Measurements from ENCODE around the gene HS2ST1.

DNA sequence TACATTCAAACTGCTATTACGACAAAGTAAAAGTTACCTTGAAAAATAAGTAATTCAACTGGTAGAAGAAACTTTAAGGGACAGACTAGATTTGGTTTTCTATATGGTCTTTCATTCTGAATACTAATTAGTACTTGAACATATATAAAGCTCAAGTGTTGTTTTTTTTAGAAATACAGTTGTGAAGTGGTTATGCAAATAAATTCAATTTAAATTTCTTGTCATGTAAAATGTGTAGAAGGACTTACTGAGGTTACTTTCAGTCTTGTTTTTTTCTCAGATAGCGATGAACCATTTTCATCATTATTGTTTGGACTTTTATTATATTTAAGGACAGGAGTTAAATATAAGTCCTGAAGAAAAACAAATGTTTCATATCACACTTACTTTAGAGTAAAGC, 24.4 kb downstream of the HS2ST1 start:
- TF ChIP-seq, protein P1, sequence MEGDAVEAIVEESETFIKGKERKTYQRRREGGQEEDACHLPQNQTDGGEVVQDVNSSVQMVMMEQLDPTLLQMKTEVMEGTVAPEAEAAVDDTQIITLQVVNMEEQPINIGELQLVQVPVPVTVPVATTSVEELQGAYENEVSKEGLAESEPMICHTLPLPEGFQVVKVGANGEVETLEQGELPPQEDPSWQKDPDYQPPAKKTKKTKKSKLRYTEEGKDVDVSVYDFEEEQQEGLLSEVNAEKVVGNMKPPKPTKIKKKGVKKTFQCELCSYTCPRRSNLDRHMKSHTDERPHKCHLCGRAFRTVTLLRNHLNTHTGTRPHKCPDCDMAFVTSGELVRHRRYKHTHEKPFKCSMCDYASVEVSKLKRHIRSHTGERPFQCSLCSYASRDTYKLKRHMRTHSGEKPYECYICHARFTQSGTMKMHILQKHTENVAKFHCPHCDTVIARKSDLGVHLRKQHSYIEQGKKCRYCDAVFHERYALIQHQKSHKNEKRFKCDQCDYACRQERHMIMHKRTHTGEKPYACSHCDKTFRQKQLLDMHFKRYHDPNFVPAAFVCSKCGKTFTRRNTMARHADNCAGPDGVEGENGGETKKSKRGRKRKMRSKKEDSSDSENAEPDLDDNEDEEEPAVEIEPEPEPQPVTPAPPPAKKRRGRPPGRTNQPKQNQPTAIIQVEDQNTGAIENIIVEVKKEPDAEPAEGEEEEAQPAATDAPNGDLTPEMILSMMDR (IDR thresholded peaks at IDR 0.05): no peak
- TF ChIP-seq, protein P2, sequence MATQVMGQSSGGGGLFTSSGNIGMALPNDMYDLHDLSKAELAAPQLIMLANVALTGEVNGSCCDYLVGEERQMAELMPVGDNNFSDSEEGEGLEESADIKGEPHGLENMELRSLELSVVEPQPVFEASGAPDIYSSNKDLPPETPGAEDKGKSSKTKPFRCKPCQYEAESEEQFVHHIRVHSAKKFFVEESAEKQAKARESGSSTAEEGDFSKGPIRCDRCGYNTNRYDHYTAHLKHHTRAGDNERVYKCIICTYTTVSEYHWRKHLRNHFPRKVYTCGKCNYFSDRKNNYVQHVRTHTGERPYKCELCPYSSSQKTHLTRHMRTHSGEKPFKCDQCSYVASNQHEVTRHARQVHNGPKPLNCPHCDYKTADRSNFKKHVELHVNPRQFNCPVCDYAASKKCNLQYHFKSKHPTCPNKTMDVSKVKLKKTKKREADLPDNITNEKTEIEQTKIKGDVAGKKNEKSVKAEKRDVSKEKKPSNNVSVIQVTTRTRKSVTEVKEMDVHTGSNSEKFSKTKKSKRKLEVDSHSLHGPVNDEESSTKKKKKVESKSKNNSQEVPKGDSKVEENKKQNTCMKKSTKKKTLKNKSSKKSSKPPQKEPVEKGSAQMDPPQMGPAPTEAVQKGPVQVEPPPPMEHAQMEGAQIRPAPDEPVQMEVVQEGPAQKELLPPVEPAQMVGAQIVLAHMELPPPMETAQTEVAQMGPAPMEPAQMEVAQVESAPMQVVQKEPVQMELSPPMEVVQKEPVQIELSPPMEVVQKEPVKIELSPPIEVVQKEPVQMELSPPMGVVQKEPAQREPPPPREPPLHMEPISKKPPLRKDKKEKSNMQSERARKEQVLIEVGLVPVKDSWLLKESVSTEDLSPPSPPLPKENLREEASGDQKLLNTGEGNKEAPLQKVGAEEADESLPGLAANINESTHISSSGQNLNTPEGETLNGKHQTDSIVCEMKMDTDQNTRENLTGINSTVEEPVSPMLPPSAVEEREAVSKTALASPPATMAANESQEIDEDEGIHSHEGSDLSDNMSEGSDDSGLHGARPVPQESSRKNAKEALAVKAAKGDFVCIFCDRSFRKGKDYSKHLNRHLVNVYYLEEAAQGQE (IDR thresholded peaks at IDR 0.05): no peak
- TF ChIP-seq EP300 (IDR thresholded peaks at IDR 0.05): no peak
- TF ChIP-seq RAD21 (conservative IDR thresholded peaks at IDR 0.05 in 1 of 2, IDR thresholded peaks at IDR 0.05 in 1 of 2): no peak
